Adipose tissue (tissue), 3 donors: ENCODE data around the gene NMRK2. TPM values are rescaled to one million over a fixed set of nuclear protein-coding genes. Genes with fewer than 3 reads are reported as not detected.
"Not testable (repeated sequence)": the region's sequence is repeated elsewhere in the genome, so short reads cannot be mapped to it uniquely, and the experiment has no call there.

Experiments
- H3K27ac ChIP-seq: one replicate; pipeline ENCODE4 v1.5.1; 2013; ENCODE audit warnings: low read depth, low read length
- WGBS, 3 donors: extraction: QIAGEN DNeasy Blood & Tissue Kit; methylation state at CpG; one replicate each; pipeline ENCODE4 v1.1.7; 2013; 5-methylcytosine and 5-hydroxymethylcytosine counted together
- polyA plus RNA-seq, 3 donors: library from polyadenylated mRNA; stranded (reverse); fragments of 200-250 nt; gene quantifications; one replicate each; pipeline ENCODE4 v1.2.3, GENCODE V29; 2013
- donor health status: healthy with polysubstance abuse.
- donor health status: Bipolar disorder and iron deficiency.
- donor health status: healthy.

NMRK2 gene, protein sequence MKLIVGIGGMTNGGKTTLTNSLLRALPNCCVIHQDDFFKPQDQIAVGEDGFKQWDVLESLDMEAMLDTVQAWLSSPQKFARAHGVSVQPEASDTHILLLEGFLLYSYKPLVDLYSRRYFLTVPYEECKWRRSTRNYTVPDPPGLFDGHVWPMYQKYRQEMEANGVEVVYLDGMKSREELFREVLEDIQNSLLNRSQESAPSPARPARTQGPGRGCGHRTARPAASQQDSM
- polyA plus RNA-seq, result 1 to 10 TPM in 2 of 3 donors, under 1 TPM in 1; 0.15 to 2.9 (median 1.1) TPM

DNA sequence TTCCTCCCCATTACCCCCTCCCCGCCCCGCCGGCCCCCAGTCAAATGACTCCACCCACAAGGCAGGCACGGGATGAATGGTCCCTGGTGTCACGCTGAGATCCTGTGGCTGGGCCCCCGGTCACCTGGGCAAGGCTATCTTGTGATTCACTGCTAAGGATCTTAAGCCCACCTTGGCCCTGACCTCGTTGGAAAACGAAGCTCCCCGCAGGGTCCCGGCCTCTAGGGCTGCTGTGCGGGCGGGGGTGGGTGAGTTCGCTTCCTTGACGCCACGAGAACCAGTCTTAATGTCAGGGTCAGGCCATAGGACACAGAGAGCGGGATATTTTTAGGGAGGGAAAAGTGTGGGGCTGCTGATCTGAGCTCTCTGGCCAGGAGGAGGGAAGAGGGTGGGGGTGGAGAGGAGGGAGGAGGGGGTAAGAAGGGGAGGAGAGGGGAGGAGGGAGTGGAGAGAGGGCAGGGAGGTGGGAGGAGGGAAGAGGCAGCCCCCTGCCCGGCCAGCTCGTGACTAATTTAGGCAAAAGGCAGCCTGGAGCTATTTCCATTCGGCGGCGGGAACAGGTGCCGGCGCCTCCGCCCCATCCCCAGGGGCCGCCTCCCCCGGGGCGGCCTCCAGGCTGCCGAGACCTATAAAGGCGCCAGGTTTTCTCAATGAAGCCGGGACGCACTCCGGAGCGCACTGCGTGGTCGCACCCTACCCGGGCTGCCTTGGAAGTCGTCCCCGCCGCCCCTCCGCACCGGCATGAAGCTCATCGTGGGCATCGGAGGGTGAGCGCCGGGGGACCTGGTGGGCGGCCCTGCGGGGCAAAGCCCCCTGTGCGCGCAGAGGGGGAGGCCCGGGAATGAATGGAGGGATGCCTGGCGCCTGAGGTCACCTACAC is at the start of gene NMRK2:
Gene NMRK2, plus strand, starts transcription at position 139 of the 880 bp plus-strand sequence. Its CDS starts 603 bp downstream, at position 742.
- H3K27ac ChIP-seq, result no peak within 1 kb of the TSS
- WGBS, 3 donors, result 1 to 4% (median 3%) methylated on average over 48 to 51 of the region's 51 CpGs

GRCh38 chr19:3890591-3890990 is 42.3 kb upstream of the NMRK2 start:
- 52 to 80% (median 78%) methylated on average over 17 of the region's 17 CpGs for WGBS, 3 donors
- no peak overlapping the region for H3K27ac ChIP-seq

DNA sequence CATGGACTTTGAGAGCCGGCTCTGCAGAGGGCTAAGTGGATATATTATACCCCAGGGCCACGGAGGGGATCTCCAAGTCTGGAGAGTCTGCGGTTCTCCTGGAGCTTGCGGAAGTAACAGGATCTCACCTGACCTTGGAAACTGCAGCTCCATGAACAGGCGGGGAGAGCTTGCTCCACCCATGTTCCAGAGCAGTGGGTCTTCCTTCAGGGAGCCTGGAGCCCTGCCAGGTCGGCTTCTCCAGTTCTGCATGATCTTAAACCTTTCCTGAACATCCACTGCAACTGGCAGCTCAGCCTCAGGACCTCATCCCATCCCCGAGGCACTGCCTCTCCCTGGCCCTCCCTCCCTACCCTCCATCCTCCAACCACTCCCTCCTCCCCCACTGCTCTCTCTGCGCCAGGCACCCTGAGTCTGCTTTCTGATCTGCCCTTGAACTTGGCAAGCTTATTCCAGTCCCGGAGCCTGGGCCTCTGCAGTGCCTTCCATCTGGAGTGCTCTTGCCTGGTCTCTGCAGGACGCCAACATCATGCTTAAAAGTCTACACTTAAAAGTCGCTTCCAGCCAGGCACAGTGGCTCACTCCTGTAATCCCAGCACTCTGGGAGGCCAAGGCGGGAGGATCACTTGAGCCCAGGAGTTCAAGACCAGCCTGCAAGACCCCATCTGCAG is 39.2 kb upstream of the NMRK2 start:
- H3K27ac ChIP-seq, result no peak overlapping the region
- 52 to 71% (median 62%) methylated on average over 12 of the region's 12 CpGs for WGBS, 3 donors

DNA sequence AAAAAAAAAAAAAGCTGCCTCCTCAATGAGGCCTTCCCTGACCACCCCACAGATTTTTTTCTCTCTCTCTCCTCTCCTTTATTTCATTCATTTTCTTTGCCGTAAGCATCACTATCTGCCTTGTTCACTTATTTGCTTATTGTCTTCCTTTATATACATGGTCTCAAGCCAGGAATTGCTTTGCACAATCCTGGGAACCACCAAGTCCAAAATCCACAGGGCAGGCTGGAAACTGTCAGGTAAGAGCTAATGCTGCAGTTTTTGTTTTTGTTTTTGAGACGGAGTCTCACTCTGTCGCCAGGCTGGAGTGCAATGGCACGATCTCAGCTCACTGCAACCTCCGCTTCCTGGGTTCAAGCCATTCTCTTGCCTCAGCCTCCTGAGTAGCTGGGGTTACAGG is 37.9 kb upstream of the NMRK2 start:
- 78 to 86% (median 83%) methylated on average over 5 of the region's 5 CpGs for WGBS, 3 donors

GRCh38 chr19:3895788-3896187 is 37.1 kb upstream of the NMRK2 start:
- 70 to 91% (median 90%) methylated on average over 5 of the region's 5 CpGs for WGBS, 3 donors

More for the DNA sequence above, 37.9 kb upstream of the NMRK2 start:
- not testable (repeated sequence) for H3K27ac ChIP-seq

DNA sequence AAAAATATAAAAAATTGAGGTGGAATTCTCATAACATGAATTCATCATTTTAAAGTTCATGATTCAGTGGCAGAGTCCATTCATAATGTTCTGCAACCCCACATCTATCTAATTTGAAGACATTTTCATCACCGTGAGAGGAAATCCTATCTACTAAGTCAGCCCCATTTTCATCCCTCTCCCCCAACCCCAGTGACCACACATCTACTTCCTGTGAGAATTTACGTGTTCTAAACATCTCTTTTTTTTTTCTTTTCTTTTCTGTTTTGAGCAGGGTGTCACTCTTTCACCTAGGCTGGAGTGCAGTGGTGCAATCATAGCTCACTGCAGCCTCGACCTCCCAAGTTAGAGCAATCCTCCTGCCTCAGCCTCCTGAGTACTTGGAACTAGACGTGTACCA is 34.9 kb upstream of the NMRK2 start:
- no peak overlapping the region for H3K27ac ChIP-seq
- WGBS, 3 donors, result 58 to 75% (median 64%) methylated on average over 4 of the region's 4 CpGs

More at GRCh38 chr19:3895788-3896187, 37.1 kb upstream of the NMRK2 start:
- no peak overlapping the region for H3K27ac ChIP-seq

DNA sequence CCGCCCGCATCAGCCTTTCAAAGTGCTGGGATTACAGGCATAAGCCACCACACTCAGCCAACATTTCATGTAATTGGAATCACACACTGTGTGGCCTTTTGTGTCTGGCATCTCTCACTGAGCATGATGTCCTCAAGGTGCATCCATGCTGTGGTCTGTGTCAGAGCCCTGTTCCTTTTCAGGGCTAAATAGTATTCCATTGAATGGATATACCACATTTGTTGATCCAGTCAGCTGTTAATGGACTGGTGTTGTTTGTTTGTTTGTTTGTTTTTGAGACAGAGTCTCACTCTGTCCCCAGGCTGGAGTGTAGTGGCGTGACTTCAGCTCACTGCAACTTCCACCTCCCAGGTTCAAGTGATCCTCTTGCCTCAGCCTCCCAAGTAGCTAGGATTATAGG is 34.4 kb upstream of the NMRK2 start:
- WGBS, 3 donors, result 85 to 97% (median 96%) methylated on average over 3 of the region's 3 CpGs
- no peak overlapping the region for H3K27ac ChIP-seq

DNA sequence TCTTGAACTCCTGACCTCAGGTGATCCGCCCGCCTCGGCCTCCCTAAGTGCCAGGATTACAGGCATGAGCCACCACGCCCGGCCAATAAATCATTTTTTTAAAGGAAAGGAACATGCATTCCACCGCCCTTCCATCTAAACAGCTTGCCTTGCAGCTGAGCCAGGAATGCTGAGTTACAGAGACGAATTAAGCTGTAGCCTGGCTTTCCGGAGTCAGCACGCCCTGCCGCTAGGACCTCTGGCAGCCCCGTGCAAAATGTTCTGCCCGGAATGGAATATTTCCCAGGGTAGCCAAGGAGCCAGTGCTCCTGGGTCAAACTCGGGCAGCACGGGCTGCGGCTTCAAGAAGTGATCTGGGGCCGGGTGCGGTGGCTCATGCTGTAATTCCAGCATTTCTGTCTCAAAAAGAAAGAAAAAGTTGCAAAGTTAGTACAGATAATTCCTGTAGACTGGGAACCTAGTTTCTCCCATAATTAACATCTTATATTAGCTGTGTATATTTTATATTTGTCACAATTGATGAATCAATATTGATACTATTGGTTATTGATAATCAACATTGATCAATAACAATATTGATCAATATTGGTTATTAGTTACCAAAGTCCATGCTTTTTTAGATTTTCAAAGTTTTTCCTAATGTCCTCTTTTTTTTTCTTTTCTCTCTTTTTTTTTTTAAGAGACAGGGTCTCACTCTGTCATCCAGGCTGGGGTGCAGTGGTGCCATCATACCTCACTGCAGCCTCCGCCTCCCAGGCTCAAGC is 33.2 kb upstream of the NMRK2 start:
- WGBS, 3 donors, result 48 to 65% (median 55%) methylated on average over 18 of the region's 18 CpGs

DNA sequence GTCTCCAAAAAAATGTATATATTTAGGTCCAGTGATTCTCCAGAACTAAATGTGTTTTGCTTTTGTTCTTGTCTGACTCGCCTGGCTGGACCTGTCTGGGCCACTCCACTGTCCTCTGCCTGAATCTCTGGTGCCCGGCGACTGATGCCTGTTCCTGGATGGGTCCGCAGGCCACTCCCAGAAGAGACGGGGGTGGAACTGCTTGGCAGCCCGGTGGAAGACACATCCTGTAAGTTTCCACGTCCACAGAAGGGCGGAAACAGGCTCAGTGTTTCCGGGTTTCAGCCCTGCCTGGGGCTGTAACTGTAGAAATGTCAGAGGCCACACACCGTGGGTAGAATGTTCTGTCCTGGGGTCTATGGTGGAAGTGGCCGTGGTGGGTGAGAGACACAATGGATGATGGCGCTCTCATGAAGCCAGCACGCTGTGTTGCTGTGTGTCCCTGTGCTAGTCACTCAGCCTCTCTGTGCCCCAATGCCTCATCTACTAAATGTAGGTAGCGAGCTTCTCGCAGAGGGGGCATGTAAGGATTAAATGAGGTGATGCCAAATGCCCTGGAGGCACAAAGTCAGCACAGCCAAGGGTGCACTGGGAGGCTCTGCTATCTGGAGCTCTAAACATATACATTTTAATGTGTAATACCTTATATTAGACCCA is 30.4 kb upstream of the NMRK2 start:
- WGBS, 3 donors, result 72 to 75% (median 72%) methylated on average over 15 of the region's 15 CpGs

More for the DNA sequence above, 33.2 kb upstream of the NMRK2 start:
- H3K27ac ChIP-seq, result no peak overlapping the region

GRCh38 chr19:3904233-3904632 is 28.6 kb upstream of the NMRK2 start:
- no peak overlapping the region for H3K27ac ChIP-seq
- 89 to 94% (median 93%) methylated on average over 8 of the region's 8 CpGs for WGBS, 3 donors

More for the DNA sequence above, 30.4 kb upstream of the NMRK2 start:
- H3K27ac ChIP-seq, result no peak overlapping the region

- no peak overlapping the region for H3K27ac ChIP-seq
- 79 to 87% (median 86%) methylated on average over 49 to 50 of the region's 50 CpGs for WGBS, 3 donors
Measured at GRCh38 chr19:3907626-3908265, 25.1 kb upstream of the NMRK2 start.

DNA sequence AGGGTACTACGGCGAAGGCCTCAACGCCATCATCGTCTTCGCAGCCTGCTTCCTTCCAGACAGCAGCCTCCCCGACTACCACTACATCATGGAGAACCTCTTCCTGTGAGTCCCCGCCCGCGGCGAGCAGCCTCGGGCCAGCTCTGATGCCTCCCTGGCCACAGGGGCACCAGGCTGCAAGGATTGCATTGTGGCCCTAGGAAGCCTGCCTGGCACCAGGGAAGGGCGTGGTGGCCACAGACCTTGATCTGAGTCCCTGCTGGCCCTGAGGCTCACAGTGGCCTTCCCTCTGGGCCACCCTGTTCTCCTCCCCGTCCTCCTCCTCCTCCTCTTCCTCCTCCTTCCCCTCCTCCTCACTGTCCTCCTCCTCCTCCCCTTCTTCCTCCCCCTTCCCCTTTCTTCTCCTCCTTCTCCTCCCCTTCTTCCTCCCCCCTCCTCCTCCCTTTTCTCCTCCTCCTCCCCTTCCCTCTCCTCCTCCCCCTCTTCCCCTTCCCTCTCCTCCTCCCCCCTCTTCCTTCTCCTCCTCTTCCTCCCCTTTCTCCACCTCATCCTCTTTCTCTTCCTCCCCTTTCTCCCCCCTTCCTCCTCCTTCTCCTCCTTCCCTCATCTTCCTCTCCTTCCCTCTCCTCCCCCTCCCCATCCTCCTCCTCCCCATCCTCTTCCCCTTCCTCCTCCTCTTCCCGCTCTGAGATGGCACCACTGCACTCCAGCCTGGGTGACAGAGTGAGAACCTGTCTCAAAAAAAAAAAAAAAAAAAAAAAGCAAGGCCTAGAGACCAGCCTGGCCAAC is 24.4 kb upstream of the NMRK2 start:
- no peak overlapping the region for H3K27ac ChIP-seq
- WGBS, 3 donors, result 63 to 70% (median 68%) methylated on average over 14 of the region's 14 CpGs

DNA sequence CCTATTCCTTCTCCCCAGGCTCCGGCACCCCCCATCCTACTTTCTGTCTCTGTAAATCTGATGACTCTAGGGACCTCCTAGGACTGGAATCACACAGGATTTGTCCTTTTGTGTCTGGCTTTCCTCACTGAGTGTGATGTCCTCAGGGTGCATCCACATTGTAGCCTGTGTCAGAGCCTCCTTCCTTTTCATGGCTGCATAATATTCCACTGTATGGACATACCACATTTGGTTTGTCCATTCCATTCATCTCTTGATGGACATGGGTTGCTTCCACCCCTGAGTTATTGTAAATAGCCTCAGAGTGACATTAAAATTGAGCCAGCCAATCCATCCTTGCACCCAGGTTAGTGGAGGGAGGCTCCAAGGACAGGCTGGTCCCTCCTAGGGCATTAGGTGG is 22.8 kb upstream of the NMRK2 start:
- WGBS, 3 donors, result 97 to 100% (median 100%) methylated on average over 1 of the region's 1 CpG
- no peak overlapping the region for H3K27ac ChIP-seq

GRCh38 chr19:3914199-3914598 is 18.7 kb upstream of the NMRK2 start:
- 70 to 79% (median 75%) methylated on average over 6 to 9 of the region's 9 CpGs for WGBS, 3 donors
- no peak overlapping the region for H3K27ac ChIP-seq

DNA sequence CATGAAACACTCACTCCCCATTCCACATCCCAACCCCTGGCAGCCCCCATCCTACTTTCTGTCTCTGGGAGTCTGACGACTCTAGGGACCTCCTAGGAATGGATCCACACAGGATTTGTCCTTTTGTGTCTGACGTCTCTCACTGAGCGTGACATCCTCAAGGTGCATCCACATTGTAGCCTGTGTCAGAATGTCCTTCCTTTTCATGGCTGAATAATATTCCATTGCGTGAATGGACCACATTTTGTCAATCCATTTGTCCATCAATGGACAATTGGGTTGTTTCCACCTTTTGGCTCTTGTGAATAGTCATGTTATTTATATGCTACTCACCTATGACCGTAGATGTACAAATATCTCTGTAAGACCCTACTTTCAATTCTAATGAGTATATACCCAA is 16.8 kb upstream of the NMRK2 start:
- 90 to 95% (median 93%) methylated on average over 5 of the region's 5 CpGs for WGBS, 3 donors
- no peak overlapping the region for H3K27ac ChIP-seq

DNA sequence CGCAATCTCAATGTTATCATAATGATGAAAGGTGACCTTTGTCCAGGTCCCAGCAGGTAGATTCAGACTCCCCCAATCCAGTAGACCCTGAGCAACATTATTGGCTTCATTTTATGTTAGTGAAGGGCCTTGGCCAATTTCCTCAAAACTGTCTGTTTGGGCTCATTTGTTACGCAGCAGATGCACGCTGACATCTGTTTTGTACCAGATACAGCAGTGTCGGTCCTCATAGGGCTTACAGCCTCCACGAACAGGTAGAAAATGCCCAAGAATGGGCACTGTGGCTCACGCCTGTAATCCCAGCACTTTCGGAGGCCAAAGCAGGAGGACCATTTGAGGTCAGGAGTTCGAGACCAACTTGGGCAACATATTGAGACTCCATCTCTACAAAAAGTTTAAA is 13.1 kb upstream of the NMRK2 start:
- 95 to 96% (median 95%) methylated on average over 8 of the region's 8 CpGs for WGBS, 3 donors

More for the DNA sequence above, 13.1 kb upstream of the NMRK2 start:
- no peak overlapping the region for H3K27ac ChIP-seq
